Measurements from ENCODE around the gene RGP1. TPM values are rescaled to one million over a fixed set of nuclear protein-coding genes. Genes with fewer than 3 reads are reported as not detected.

Gene RGP1
- total and polyA plus RNA-seq, 2 experiments from 2014 or later = 4.7 to 19.1 TPM

- DNase-seq = no peak
- no peaks in the 10 kb centered on the region for H3K9me3 ChIP-seq (ENCODE audit: low read depth)
- H3K4me3 ChIP-seq = peak overlapping the region; percentile 59
- in situ Hi-C loops (cut with MboI) = no loop called here
- no peaks in the 10 kb centered on the region for H3K79me2 ChIP-seq (ENCODE audit: insufficient read depth)
- peaks cover 8% of the 10 kb centered on the region for H3K36me3 ChIP-seq (ENCODE audit: low read depth)
- H3K27me3 ChIP-seq (replicated peaks; ENCODE audit: insufficient read depth) = no peaks in the 10 kb centered on the region
- H4K20me1 ChIP-seq (ENCODE audit: insufficient read depth) = no peaks in the 10 kb centered on the region
- TF ChIP-seq EZH2 (IDR thresholded peaks at IDR 0.05; ENCODE audit: insufficient read depth, poor library complexity, severe bottlenecking) (no peak), EZH2phosphoT487 (IDR thresholded peaks at IDR 0.05; ENCODE audit: insufficient read depth, low read depth) (no peak)
- H3K9ac ChIP-seq = no peak overlapping the region
- 0 out of 2 replicates have a peak, but pooled peaks cover 13% of the 10 kb centered on the region for H3F3A ChIP-seq (ENCODE audit: insufficient read depth)
- H3K27ac ChIP-seq = no peak overlapping the region
- no peak overlapping the region for H3K4me2 ChIP-seq (ENCODE audit: unreplicated experiment)
- no peaks in the 10 kb centered on the region for H3K9me2 ChIP-seq (ENCODE audit: insufficient read depth)
- peaks cover 8% of the 10 kb centered on the region for H3K4me1 ChIP-seq (ENCODE audit: insufficient read depth)
- no peak overlapping the region for H2AFZ ChIP-seq
- 11 to 18% methylated on average over 18 to 20 of the region's 20 CpGs for WGBS, 2 experiments (ENCODE audit: low coverage in 1 of 2, low lambda C conversion rate in 2 of 2, missing lambda C conversion rate in 2 of 2)
Measured at GRCh38 chr9:35757226-35757891, 8.3 kb downstream of the RGP1 start.

- Histone ChIP-seq H3K27me3 (replicated peaks; ENCODE audit: insufficient read depth) (no peaks in the 10 kb centered on the region), H3K4me1 (ENCODE audit: insufficient read depth) (peaks cover 8% of the 10 kb centered on the region), H3K9me3 (ENCODE audit: low read depth) (no peaks in the 10 kb centered on the region), H3K36me3 (ENCODE audit: low read depth) (peaks cover 3% of the 10 kb centered on the region; the same call in 1 of the 2 replicates), H2AFZ (no peak overlapping the region), H3K4me2 (ENCODE audit: unreplicated experiment) (no peak overlapping the region), H3F3A (ENCODE audit: insufficient read depth) (0 out of 2 replicates have a peak, but pooled peaks cover 13% of the 10 kb centered on the region), H3K4me3 (no peak overlapping the region), H3K9ac (no peak overlapping the region), H3K79me2 (ENCODE audit: insufficient read depth) (no peaks in the 10 kb centered on the region), H3K9me2 (ENCODE audit: insufficient read depth) (no peaks in the 10 kb centered on the region), H4K20me1 (ENCODE audit: insufficient read depth) (no peaks in the 10 kb centered on the region), H3K27ac (no peak overlapping the region)
- in situ Hi-C loops (cut with MboI) = no loop called here
- no peak for DNase-seq
- TF ChIP-seq EZH2 (IDR thresholded peaks at IDR 0.05; ENCODE audit: insufficient read depth, poor library complexity, severe bottlenecking) (no peak), EZH2phosphoT487 (IDR thresholded peaks at IDR 0.05; ENCODE audit: insufficient read depth, low read depth) (no peak)
Measured at GRCh38 chr9:35757892-35758275, 8.8 kb downstream of the RGP1 start.

- in situ Hi-C loops (cut with MboI) = no loop called here
- no peaks in the 10 kb centered on the region for H3K79me2 ChIP-seq (ENCODE audit: insufficient read depth)
- H3K4me2 ChIP-seq (ENCODE audit: unreplicated experiment) = no peak overlapping the region
Measured at GRCh38 chr9:35758475-35759050, 9.5 kb downstream of the RGP1 start.

GRCh38 chr9:35759795-35760194, 10.7 kb downstream of the RGP1 start:
- no peaks in the 10 kb centered on the region for H3K79me2 ChIP-seq (ENCODE audit: insufficient read depth)
- H3K9ac ChIP-seq = no peak overlapping the region
- in situ Hi-C loops (cut with MboI) = no loop called here
- H3K4me1 ChIP-seq (ENCODE audit: insufficient read depth) = peaks cover 8% of the 10 kb centered on the region
- no peaks in the 10 kb centered on the region for H3K9me3 ChIP-seq (ENCODE audit: low read depth)
- H4K20me1 ChIP-seq (ENCODE audit: insufficient read depth) = no peaks in the 10 kb centered on the region
- H3F3A ChIP-seq (ENCODE audit: insufficient read depth) = 0 out of 2 replicates have a peak, but pooled peaks cover 13% of the 10 kb centered on the region
- 88 to 90% methylated on average over 4 of the region's 4 CpGs for WGBS, 2 experiments (ENCODE audit: low coverage in 1 of 2, low lambda C conversion rate in 2 of 2, missing lambda C conversion rate in 2 of 2)
- no peak overlapping the region for H2AFZ ChIP-seq
- no peak overlapping the region for H3K4me3 ChIP-seq
- no peak for DNase-seq
- H3K27me3 ChIP-seq (replicated peaks; ENCODE audit: insufficient read depth) = no peaks in the 10 kb centered on the region
- no peaks in the 10 kb centered on the region for H3K36me3 ChIP-seq (ENCODE audit: low read depth)
- H3K4me2 ChIP-seq (ENCODE audit: unreplicated experiment) = no peak overlapping the region
- no peaks in the 10 kb centered on the region for H3K9me2 ChIP-seq (ENCODE audit: insufficient read depth)
- TF ChIP-seq EZH2phosphoT487 (IDR thresholded peaks at IDR 0.05; ENCODE audit: insufficient read depth, low read depth) (no peak), EZH2 (IDR thresholded peaks at IDR 0.05; ENCODE audit: insufficient read depth, poor library complexity, severe bottlenecking) (no peak)
- H3K27ac ChIP-seq = no peak overlapping the region

More at GRCh38 chr9:35758475-35759050, 9.5 kb downstream of the RGP1 start:
- Histone ChIP-seq H3K9ac (no peak overlapping the region), H3K4me3 (no peak overlapping the region), H3K27me3 (replicated peaks; ENCODE audit: insufficient read depth) (no peaks in the 10 kb centered on the region), H3K9me2 (ENCODE audit: insufficient read depth) (no peaks in the 10 kb centered on the region), H4K20me1 (ENCODE audit: insufficient read depth) (no peaks in the 10 kb centered on the region), H3K4me1 (ENCODE audit: insufficient read depth) (peaks cover 8% of the 10 kb centered on the region), H3K36me3 (ENCODE audit: low read depth) (no peaks in the 10 kb centered on the region), H3K27ac (no peak overlapping the region), H3F3A (ENCODE audit: insufficient read depth) (0 out of 2 replicates have a peak, but pooled peaks cover 13% of the 10 kb centered on the region), H3K9me3 (ENCODE audit: low read depth) (no peaks in the 10 kb centered on the region), H2AFZ (no peak overlapping the region)
- 27 to 30% methylated on average over 3 of the region's 3 CpGs for WGBS, 2 experiments (ENCODE audit: low coverage in 1 of 2, low lambda C conversion rate in 2 of 2, missing lambda C conversion rate in 2 of 2)
- no peak for DNase-seq
- TF ChIP-seq EZH2phosphoT487 (IDR thresholded peaks at IDR 0.05; ENCODE audit: insufficient read depth, low read depth) (no peak), EZH2 (IDR thresholded peaks at IDR 0.05; ENCODE audit: insufficient read depth, poor library complexity, severe bottlenecking) (no peak)

Measured in GM23248 (cell line).